SH-SY5Y (cell line): ENCODE data around the gene TSPAN15.

Experiments used
- GATA2 ChIP-seq: IDR thresholded peaks from 2 replicates; pipeline ENCODE4 v1.6.1; 2011; ENCODE audit warnings: mild to moderate bottlenecking, low read depth, low read length
- GATA3 ChIP-seq: IDR thresholded peaks from 2 replicates; pipeline ENCODE4 v1.6.1; 2011; ENCODE audit warnings: low read depth, mild to moderate bottlenecking, low read length, moderate library complexity

DNA sequence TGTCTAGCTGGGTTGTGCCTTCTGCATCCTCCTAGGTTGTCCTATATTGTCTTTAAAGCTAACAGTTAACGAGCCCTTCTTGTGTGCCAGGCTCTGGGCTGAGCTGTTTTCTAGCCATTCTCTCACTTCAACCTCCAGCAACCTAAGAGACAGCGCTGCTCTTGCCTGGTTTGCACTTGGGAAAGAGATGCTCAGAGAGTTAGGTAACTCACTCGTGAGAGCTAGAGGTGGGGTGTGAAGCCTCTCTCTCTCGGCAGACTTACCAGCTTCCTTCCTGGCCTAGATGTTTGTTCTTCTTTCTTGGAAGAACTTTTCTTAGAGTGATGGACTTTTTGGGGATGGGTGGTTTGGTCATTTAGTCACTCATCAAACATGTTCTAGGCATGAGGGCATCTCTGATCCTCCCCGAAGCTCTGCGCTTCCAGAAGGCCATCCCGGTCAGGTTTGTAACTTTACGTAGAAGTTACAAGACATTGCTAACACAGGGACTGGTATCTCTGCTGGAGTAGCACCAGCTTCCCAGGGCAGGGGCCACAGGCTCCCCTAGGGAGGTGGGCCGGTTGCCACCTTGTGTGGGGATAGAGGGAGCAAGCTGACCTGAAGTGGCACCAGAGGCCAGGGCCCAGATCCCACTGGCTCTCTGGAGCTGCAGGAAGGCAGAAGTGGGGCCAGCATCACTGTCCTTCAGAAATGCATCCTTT is 14.3 kb downstream of the TSPAN15 start:
- TF ChIP-seq GATA3 (no peak), GATA2 (no peak)
